HepG2 (cell line): Measurements from ENCODE around the gene FBLN7. TPM values are rescaled to one million over a fixed set of nuclear protein-coding genes. Genes with fewer than 3 reads are reported as not detected.

Experiments used
- AGO1 ChIP-seq: fragments of 200-400 bp; formaldehyde crosslinking; IDR thresholded peaks from 2 replicates; pipeline ENCODE4 v1.6.1; 2017; ENCODE audit warnings: mild to moderate bottlenecking, low read depth, low read length, moderate library complexity; ENCODE audit not compliant: poor library complexity, severe bottlenecking
- E2F5 ChIP-seq: sonication (generic); formaldehyde crosslinking; conservative IDR thresholded peaks from 2 replicates; pipeline ENCODE4 v1.4.0; 2020; ENCODE audit warnings: missing genetic modification reagents
- GMEB1 ChIP-seq: sonication (generic); formaldehyde crosslinking; IDR thresholded peaks from 2 replicates; pipeline ENCODE4 v1.5.1; 2020; ENCODE audit warnings: missing genetic modification reagents, mild to moderate bottlenecking, borderline replicate concordance
- GTF2F1 ChIP-seq: fragments of 150-350 bp; IDR thresholded peaks from 2 replicates; pipeline ENCODE4 v1.6.1; 2014; ENCODE audit warnings: low read length
- HMGA1 ChIP-seq: sonication (generic); formaldehyde crosslinking; conservative IDR thresholded peaks from 2 replicates; pipeline ENCODE4 v1.4.0; 2020; ENCODE audit warnings: missing genetic modification reagents
- IRF9 ChIP-seq: sonication (generic); formaldehyde crosslinking; IDR thresholded peaks from 2 replicates; pipeline ENCODE4 v1.8.0; 2022; ENCODE audit warnings: missing genetic modification reagents, mild to moderate bottlenecking, borderline replicate concordance
- KDM5B ChIP-seq: sonication (generic); formaldehyde crosslinking; IDR thresholded peaks from 2 replicates; pipeline ENCODE4 v1.4.0; 2020; ENCODE audit warnings: missing genetic modification reagents, mild to moderate bottlenecking, borderline replicate concordance
- KLF12 ChIP-seq: sonication (generic); formaldehyde crosslinking; IDR thresholded peaks from 2 replicates; pipeline ENCODE4 v1.4.0; 2020; ENCODE audit warnings: missing genetic modification reagents, borderline replicate concordance
- PLRG1 ChIP-seq: fragments of 450-650 bp; conservative IDR thresholded peaks from 2 replicates; pipeline ENCODE4 v1.6.1; 2016
- SALL1 ChIP-seq: sonication (generic); formaldehyde crosslinking; IDR thresholded peaks from 2 replicates; pipeline ENCODE4 v1.8.0; 2022; ENCODE audit warnings: mild to moderate bottlenecking, missing genetic modification reagents
- SMARCC2 ChIP-seq: fragments of 450-650 bp; IDR thresholded peaks from 2 replicates; pipeline ENCODE4 v1.6.1; 2017; ENCODE audit warnings: antibody characterized with exemption, mild to moderate bottlenecking
- TARDBP ChIP-seq: sonication (generic); formaldehyde crosslinking; IDR thresholded peaks from 2 replicates; pipeline ENCODE4 v1.8.0; 2022; ENCODE audit warnings: mild to moderate bottlenecking, missing genetic modification reagents
- TEAD3 ChIP-seq: optimal IDR thresholded peaks from 2 replicates; pipeline ENCODE3; 2016; ENCODE audit warnings: borderline replicate concordance
- TEF ChIP-seq: sonication (generic); formaldehyde crosslinking; IDR thresholded peaks from 2 replicates; pipeline ENCODE4 v1.5.0; 2020; ENCODE audit warnings: missing genetic modification reagents
- TSC22D2 ChIP-seq: sonication (generic); formaldehyde crosslinking; IDR thresholded peaks from 2 replicates; pipeline ENCODE4 v1.5.1; 2020; ENCODE audit warnings: missing genetic modification reagents, mild to moderate bottlenecking, borderline replicate concordance
- ZNF18 ChIP-seq: sonication (generic); formaldehyde crosslinking; IDR thresholded peaks from 2 replicates; pipeline ENCODE4 v1.8.0; 2022; ENCODE audit warnings: mild to moderate bottlenecking, missing genetic modification reagents; ENCODE audit not compliant: insufficient replicate concordance
- ZNF512 ChIP-seq: sonication (generic); formaldehyde crosslinking; IDR thresholded peaks from 2 replicates; pipeline ENCODE4 v1.4.0; 2020; ENCODE audit warnings: mild to moderate bottlenecking, missing genetic modification reagents
- ZNF530 ChIP-seq: sonication (generic); formaldehyde crosslinking; IDR thresholded peaks from 2 replicates; pipeline ENCODE4 v1.5.0; 2020; ENCODE audit warnings: low read depth, mild to moderate bottlenecking, missing genetic modification reagents
- polyA plus RNA-seq, 8 experiments: library from polyadenylated mRNA; depleted of rRNA in 3 of 8; stranded (reverse) in 7 of 8; unstranded in 1 of 8; fragments of >200 nt; fragmentation: Illumina TruSeq in 4 of 8; extraction: Trizol in 4 of 8; gene quantifications; 2 replicates each; pipeline versions ENCODE4 v1.2.1 to v1.2.3, GENCODE V29; 2011 to 2016; ENCODE audit warnings: low read depth in 4 of 8, missing spikeins in 1 of 8, mixed read lengths in 1 of 8; ENCODE audit not compliant: insufficient read depth in 1 of 8
- total RNA-seq, 5 experiments: library from RNA; depleted of rRNA; stranded (reverse); fragments of >200 nt; fragmentation: Illumina TruSeq; extraction: Trizol; gene quantifications; 2 replicates each; pipeline ENCODE4 v1.2.3, GENCODE V29; 2016; ENCODE audit warnings: low read depth in 1 of 5

The FBLN7 gene
- total and polyA plus RNA-seq, 2 of the 13 experiments (the other 11 are each of a cell fraction or from before 2014, with no cell fraction given) = 1.4 to 2.3 TPM

- TF ChIP-seq ZNF512 (CRISPR knock-in tag) = no peak
- TF ChIP-seq GTF2F1 = no peak
- no peak for TF ChIP-seq E2F5 (CRISPR knock-in tag)
- peak; percentile 23; the same call in 1 of the 2 replicates for TF ChIP-seq SALL1 (CRISPR knock-in tag)
- no peak for TF ChIP-seq HMGA1 (CRISPR knock-in tag)
- no peak for TF ChIP-seq ZNF530 (CRISPR knock-in tag)
- TF ChIP-seq GMEB1 = no peak
- TF ChIP-seq PLRG1 = no peak
- TF ChIP-seq TARDBP (CRISPR knock-in tag) = no peak
- no peak for TF ChIP-seq KLF12
- TF ChIP-seq IRF9 (CRISPR knock-in tag) = no peak
- no peak for TF ChIP-seq ZNF18 (CRISPR knock-in tag)
- no peak for TF ChIP-seq AGO1
- TF ChIP-seq SMARCC2 = no peak
- no peak for TF ChIP-seq TSC22D2 (CRISPR knock-in tag)
- TF ChIP-seq TEF (CRISPR knock-in tag) = no peak
- TF ChIP-seq KDM5B (CRISPR knock-in tag) = peak; percentile 44; the same call in 1 of the 2 replicates
- TF ChIP-seq TEAD3 = peak; percentile 54
- TF ChIP-seq, all 625 proteins: peak for 9
Observed at GRCh38 chr2:112156152-112156986, 18.2 kb downstream of the FBLN7 start (continued).
